GM21526 (cell line): Measurements from ENCODE around the gene ALOX12.

Experiments used
- ATAC-seq: cut with Tn5 transposase; IDR thresholded peaks from one replicate; pipeline ENCODE4 v1.9.1; 2021; ENCODE audit warnings: moderate library complexity; ENCODE audit not compliant: unreplicated experiment, low FRiP score

ALOX12 gene

DNA sequence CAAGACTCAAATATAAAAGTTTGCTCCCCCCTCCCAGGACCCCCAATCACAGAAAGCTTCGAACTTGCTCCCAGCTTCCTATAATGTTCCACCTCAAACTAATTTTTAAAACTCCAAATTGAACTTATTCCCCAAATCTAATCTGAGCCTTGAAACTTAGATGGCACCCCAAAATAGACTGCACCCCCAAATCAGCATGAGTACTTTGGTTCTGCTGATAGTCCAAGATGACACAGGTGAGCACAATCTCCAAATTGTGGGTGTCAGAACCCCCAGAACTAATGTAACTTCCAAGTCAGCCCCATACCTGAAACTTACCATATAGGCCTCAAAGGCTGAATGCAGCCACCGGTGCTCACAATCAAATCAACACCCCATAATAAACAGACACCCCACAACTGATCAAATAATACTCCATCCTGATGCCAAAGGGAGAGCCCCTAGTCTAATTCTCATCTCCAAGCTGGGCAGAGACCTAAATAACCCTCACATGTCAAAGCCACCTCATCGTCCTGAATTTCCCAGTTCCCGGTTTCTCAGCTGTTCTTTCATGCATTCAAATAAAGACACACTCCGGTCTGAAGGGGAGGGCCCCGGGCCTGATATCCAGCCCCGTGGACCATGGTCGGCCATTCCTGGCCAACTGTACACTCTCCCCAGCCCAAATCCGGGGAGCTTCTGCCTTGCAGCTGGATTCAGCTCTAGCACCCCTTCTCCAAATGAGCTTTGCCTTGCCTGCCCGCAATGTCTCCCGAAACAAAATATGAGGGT, 25.2 kb downstream of the ALOX12 start:
- no peak for ATAC-seq

GRCh38 chr17:7021993-7022778, 26.3 kb downstream of the ALOX12 start:
- peak; percentile 45 for ATAC-seq

DNA sequence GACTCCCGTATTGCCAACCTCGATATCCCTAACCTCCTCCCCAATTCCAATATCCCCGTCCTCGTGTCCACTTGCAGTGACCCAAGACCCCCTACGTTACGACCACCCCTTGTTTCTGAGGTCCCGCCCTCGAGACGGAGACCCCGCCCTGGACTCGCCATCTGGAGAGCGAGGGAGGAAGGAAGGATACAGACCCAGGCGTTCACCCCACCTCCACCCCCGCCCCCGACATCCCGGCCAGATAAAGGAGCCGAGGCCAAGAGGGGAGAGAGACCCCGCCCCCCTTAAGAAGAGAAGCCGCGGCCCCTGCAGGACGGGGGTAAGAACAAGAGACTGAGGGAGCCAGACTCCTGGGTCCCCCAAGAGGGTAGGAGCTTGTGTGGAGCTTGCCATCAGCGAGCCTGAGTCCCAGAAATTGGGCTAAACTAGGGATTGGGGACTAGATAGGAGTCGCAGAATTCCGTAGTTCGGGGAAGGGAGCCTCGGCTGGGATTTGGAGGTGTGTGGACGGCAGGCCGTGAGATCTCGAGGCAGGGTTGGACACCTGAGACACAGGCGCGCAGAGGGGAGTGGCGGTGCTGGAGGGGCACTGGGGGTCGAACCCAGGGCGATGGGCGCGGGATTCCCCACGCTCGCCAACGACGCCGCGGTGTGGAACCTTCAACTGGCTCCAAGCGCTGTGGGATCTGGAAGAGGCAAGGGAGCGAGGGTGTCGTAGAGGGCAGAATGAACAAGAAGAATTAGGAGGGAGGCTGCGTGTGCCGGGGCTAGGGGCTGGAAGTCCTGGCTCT, 27.1 kb downstream of the ALOX12 start, which contains the start of gene BCL6B:
BCL6B (plus strand) TSS at position 270 of the 791 bp plus-strand sequence. CDS start 622 bp downstream, outside the sequence.
- ATAC-seq: no peak

DNA sequence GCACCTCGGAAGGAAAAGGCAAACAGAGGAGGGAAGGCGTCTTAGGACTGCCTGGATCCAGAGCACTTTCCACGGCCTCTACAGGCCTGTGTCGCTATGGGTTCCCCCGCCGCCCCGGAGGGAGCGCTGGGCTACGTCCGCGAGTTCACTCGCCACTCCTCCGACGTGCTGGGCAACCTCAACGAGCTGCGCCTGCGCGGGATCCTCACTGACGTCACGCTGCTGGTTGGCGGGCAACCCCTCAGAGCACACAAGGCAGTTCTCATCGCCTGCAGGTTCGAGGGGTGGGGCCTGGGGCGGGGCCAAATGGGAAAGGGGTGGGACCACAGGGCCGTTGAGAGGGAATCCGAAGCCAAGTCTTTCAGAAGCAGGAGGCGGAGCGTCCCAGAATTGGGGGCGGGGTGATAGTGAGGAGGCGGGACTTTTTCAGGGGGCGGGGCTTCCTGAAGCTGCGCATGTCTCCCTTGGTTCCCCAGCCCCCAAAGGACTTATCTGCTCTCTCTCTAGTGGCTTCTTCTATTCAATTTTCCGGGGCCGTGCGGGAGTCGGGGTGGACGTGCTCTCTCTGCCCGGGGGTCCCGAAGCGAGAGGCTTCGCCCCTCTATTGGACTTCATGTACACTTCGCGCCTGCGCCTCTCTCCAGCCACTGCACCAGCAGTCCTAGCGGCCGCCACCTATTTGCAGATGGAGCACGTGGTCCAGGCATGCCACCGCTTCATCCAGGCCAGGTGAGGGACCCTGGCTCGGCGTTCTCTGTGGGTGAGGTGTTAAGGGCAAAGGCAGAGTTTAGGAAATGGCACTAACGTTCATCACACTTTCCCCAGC, 27.9 kb downstream of the ALOX12 start:
- no peak for ATAC-seq

GRCh38 chr17:7024402-7024785, 28.5 kb downstream of the ALOX12 start:
- no peak for ATAC-seq

DNA sequence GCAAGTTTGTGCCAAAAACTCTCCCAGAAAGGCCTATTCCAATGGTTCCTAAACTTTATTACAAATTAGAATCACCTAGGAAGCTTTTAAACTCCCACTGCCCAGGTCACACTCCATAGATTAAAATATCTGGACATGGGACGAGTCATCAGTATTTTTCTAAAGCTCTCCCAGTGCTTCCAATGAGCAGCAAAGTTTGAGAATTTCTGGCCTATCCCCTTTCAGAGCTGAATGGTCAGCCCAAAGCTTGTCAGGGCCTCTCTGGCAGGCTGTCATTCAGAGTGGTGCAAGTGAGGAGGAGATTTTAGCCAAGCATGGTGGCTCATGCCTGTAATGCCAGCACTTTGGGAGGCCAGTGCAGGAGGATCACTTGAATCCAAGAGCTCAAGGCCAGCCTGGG, 29.4 kb downstream of the ALOX12 start:
- ATAC-seq: no peak

- ATAC-seq: no peak
Measured at GRCh38 chr17:7026471-7027115, 30.7 kb downstream of the ALOX12 start.

- ATAC-seq: no peak
Measured at GRCh38 chr17:7027335-7027734, 31.5 kb downstream of the ALOX12 start.

- ATAC-seq: no peak
Measured at GRCh38 chr17:7029096-7029495, 33.2 kb downstream of the ALOX12 start.

- no peak for ATAC-seq
Measured at GRCh38 chr17:7029659-7030058, 33.8 kb downstream of the ALOX12 start.

DNA sequence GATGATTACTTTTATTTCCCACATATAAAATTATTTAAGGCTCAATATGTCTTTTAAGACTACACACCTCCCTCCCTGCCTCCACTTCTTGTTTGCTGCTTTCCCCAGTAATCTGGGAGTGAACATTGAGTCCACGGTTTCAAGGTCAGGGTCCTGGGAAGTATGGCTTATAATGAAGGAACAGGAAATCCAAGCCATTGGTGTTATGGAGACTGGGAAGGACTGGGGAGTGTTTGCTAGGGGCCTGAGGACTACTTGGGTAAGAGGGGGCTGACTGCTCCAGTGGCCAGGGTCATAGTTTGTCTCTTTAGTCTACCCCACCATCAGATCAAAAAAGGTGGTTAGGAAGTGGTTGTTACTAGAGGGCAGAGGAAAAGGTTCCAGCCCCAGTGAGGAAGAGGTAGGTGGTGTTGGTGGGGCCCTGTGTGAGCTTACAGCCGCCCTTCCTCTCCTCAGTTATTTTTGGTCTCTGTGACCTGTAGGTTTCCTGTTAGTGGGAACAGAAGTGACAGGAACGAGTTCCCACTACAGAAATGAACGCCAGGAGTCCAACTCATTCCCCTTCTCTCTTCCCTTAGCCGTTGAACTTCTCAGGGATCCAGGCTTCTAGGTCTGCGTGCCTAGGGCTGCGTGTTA, 39.2 kb downstream of the ALOX12 start:
- peak; percentile 5 for ATAC-seq

GRCh38 chr17:7035591-7036368, 39.9 kb downstream of the ALOX12 start, which contains the start of gene SLC16A13:
SLC16A13 (plus strand) TSS chr17:7036015; CDS start chr17:7036383, 368 bp downstream.
- ATAC-seq: peak; percentile 84

DNA sequence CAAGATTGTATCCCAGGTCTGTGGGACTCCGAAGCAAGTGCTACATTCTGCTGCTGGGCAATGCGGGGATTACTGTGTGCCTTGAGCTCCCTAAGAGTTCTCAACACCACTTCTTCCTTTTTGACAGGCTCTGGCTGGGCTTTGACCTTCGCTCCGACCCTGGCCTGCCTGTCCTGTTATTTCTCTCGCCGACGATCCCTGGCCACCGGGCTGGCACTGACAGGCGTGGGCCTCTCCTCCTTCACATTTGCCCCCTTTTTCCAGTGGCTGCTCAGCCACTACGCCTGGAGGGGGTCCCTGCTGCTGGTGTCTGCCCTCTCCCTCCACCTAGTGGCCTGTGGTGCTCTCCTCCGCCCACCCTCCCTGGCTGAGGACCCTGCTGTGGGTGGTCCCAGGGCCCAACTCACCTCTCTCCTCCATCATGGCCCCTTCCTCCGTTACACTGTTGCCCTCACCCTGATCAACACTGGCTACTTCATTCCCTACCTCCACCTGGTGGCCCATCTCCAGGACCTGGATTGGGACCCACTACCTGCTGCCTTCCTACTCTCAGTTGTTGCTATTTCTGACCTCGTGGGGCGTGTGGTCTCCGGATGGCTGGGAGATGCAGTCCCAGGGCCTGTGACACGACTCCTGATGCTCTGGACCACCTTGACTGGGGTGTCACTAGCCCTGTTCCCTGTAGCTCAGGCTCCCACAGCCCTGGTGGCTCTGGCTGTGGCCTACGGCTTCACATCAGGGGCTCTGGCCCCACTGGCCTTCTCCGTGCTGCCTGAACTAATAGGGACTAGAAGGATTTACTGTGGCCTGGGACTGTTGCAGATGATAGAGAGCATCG, 42.4 kb downstream of the ALOX12 start:
- no peak for ATAC-seq

DNA sequence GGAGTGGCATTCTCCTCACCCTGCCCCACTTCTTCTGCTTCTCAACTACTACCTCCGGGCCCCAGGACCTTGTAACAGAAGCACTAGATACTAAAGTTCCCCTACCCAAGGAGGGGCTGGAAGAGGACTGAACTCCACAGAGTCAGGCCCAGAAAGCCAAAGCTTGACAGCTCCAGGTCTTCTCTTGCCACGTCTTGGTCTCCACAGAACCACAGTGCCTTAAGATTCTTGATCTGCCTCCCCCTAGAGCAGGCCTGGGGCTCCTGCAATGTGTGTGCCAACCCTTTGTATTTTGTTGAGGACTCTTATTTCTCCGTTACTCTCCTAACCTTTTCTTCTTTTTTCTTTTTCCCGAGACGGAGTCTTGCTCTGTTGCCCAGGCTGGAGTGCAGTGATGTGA, 44.0 kb downstream of the ALOX12 start:
- ATAC-seq: no peak

DNA sequence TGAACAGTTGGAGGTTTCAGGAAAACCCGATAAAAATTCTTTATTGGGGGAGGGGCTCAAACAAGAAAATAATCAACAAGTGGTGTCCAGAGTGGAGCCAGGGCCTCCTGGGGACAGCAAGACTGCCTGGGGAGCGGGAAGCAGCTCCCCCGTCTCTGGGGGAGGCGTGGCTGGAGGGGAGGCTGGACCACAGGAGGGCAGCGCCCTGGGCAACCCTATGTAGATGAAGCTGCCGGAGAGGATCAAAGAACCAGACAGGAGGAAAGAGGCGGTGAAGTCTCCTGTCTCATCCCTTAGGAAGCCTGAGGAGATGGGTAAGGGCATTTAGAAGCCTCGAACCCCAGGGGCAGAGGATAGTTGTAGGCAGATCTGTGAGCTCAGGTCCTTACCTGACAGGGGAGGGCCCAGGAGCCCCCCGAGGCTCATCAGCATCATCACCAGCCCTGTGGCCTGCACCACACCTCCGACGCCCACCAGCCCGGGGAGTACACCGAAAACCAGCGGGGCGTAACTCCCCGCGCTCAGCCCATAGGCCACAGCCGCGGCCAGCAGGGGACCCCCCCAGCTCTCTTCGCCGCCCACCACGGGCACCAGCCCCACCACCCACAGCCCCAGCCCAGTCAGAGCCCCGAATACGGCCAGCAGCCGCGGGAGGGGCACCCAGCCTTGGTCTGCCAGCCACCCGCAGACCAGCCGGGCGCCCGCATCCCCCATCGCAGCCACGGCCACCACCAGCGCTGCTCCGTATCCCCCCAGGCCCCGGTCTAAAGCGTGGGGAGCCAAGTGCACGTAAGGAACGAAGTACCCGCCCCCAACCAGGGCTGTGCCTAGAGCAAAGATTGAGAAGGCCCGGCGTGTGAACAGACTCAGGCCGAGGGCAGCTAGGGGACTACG, 46.0 kb downstream of the ALOX12 start:
- ATAC-seq: no peak

DNA sequence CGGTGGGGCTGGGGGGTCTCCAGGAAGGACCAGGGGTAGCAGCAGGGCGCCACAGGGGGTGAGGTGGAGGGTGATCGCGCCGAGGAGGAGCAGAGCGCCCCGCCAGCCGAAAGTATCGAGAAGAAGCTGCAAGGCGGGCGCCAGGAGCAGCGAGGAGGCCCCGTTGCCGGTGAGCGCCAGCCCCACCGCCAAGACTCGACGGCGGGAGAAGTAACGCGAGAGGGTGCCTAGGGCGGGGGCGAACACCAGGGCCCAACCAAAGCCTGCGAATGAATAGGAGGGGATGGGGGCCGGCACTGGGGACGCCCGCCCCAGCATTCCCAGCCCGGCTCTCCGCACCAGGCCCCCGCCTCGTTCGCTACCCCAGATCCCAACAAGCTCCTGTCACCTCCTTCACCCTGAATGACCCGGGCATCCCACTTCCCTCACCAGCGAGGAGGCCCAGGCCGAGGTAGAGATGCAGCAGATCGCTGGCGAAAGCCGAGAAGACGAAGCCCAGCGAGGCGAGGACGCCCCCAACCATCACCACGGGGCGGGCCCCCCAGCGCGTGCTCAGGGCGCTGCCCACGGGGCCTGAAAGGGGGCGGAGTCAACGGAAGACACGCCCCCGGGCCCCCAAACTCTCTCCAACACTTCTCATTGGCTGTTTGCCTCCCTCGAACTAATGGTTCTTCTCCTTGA, 46.8 kb downstream of the ALOX12 start:
- ATAC-seq: no peak
